Metanephros (tissue), 2 donors: ENCODE results near the gene PLK4. TPM values are rescaled to one million over a fixed set of nuclear protein-coding genes. Genes with fewer than 3 reads are reported as not detected.

ENCODE experiments used
- small RNA-seq: library from RNA; depleted of rRNA; stranded (forward); fragments of <200 nt; gene quantifications from one replicate; pipeline ENCODE3, GENCODE V24; 2014; ENCODE audit warnings: low replicate concordance
- total RNA-seq: library from RNA; depleted of rRNA; stranded (reverse); fragments of >200 nt; gene quantifications from one replicate; pipeline ENCODE4 v1.2.3, GENCODE V29; 2014

PLK4 gene
- total RNA-seq = 16.9 TPM

GRCh38 chr4:127880763-127881562 is at the start of gene PLK4:
Gene PLK4, plus strand, starts transcription at chr4:127880893. Its CDS starts 242 bp downstream, at chr4:127881135.

Small RNAs within 50 kb of the gene (small RNA-seq; reads per million reads assigned to genes)
- gene RNU6-583P = not detected

Other genes with a start within 250 kb of the PLK4 start
- 20.6 TPM for gene INTU, start 247.9 kb upstream of the PLK4 start, total RNA-seq
- gene SLC25A31, start 150.5 kb upstream of the PLK4 start, total RNA-seq = 0.12 TPM
- gene HSPA4L, start 98.6 kb upstream of the PLK4 start, total RNA-seq = 4.9 TPM
- 34.3 TPM for gene MFSD8, start 84.3 kb downstream of the PLK4 start, total RNA-seq
- 14.9 TPM for gene ABHD18, start 84.5 kb downstream of the PLK4 start, total RNA-seq
- gene LARP1B, start 180.4 kb downstream of the PLK4 start, total RNA-seq = 20.0 TPM